HG03432 (cell line): ENCODE measurements around the gene MAPKAP1.

Source experiments
- ATAC-seq: cut with Tn5 transposase; IDR thresholded peaks from one replicate; pipeline ENCODE4 v1.9.1; 2021; ENCODE audit warnings: mild to moderate bottlenecking, moderate library complexity; ENCODE audit not compliant: unreplicated experiment

Gene MAPKAP1

GRCh38 chr9:125706651-125707471 is at the start of gene MAPKAP1:
MAPKAP1 (minus strand) TSS chr9:125707208; CDS start chr9:125672574, 34,634 bp downstream.
- ATAC-seq: peak; percentile 94

- no peak for ATAC-seq
Observed at GRCh38 chr9:125756518-125756917, 49.5 kb upstream of the MAPKAP1 start.

- no peak for ATAC-seq
Observed at GRCh38 chr9:125755340-125755739, 48.3 kb upstream of the MAPKAP1 start.

GRCh38 chr9:125754096-125754495 is 47.1 kb upstream of the MAPKAP1 start:
- no peak for ATAC-seq

- ATAC-seq: no peak
Observed at GRCh38 chr9:125752070-125752628, 45.1 kb upstream of the MAPKAP1 start.

GRCh38 chr9:125750627-125751011 is 43.6 kb upstream of the MAPKAP1 start:
- no peak for ATAC-seq

GRCh38 chr9:125749951-125750626 is 43.1 kb upstream of the MAPKAP1 start:
- ATAC-seq: no peak

GRCh38 chr9:125749287-125749935 is 42.4 kb upstream of the MAPKAP1 start:
- no peak for ATAC-seq

- ATAC-seq: no peak
Observed at GRCh38 chr9:125748446-125749099, 41.6 kb upstream of the MAPKAP1 start.

- ATAC-seq: no peak
Observed at GRCh38 chr9:125747765-125748445, 40.9 kb upstream of the MAPKAP1 start.

- peak; percentile 18 for ATAC-seq
Observed at GRCh38 chr9:125747053-125747764, 40.2 kb upstream of the MAPKAP1 start, which contains the start of gene PBX3. PBX3 (plus strand) TSS chr9:125747373.

GRCh38 chr9:125746774-125747052 is 39.7 kb upstream of the MAPKAP1 start:
- no peak for ATAC-seq

- peak; percentile 69 for ATAC-seq
Observed at GRCh38 chr9:125746017-125746773, 39.2 kb upstream of the MAPKAP1 start.

- no peak for ATAC-seq
Observed at GRCh38 chr9:125745682-125746016, 38.6 kb upstream of the MAPKAP1 start.

- ATAC-seq: no peak
Observed at GRCh38 chr9:125745018-125745417, 38.0 kb upstream of the MAPKAP1 start.

GRCh38 chr9:125744616-125745015 is 37.6 kb upstream of the MAPKAP1 start:
- ATAC-seq: no peak

- ATAC-seq: no peak
Observed at GRCh38 chr9:125743682-125744428, 36.8 kb upstream of the MAPKAP1 start.

- ATAC-seq: no peak
Observed at GRCh38 chr9:125742657-125743056, 35.6 kb upstream of the MAPKAP1 start.

GRCh38 chr9:125739436-125739835 is 32.4 kb upstream of the MAPKAP1 start:
- no peak for ATAC-seq
